Measurements from ENCODE around the gene AUH.

DNA sequence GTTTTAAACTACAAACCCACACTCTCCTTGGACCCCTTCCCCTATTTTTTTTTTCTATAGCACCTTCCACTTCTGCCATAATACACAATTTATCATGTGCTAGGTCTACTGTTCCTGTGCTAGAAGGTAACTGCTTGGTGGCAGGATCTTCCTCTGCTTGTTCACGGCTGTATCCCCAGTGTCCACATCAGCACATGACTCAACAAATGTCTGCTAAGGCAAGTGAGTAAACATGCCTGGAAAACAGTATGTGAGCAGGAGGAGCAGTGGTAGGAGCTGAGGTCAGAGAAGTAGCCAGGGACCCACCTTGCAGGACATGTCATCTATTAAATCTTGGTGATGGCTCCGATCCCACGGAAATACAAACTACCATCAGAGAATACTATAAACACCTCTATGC, 79.4 kb downstream of the AUH start:
- TF ChIP-seq CTCF (IDR thresholded peaks at IDR 0.05), result no peak
- TF ChIP-seq EZH2 (IDR thresholded peaks at IDR 0.05; ENCODE audit: borderline replicate concordance, insufficient read depth, low read depth, low read length, poor library complexity, severe bottlenecking), result no peak

Measured in B cell (primary cell).